ENCODE data around the gene VPS9D1.

VPS9D1 gene

DNA sequence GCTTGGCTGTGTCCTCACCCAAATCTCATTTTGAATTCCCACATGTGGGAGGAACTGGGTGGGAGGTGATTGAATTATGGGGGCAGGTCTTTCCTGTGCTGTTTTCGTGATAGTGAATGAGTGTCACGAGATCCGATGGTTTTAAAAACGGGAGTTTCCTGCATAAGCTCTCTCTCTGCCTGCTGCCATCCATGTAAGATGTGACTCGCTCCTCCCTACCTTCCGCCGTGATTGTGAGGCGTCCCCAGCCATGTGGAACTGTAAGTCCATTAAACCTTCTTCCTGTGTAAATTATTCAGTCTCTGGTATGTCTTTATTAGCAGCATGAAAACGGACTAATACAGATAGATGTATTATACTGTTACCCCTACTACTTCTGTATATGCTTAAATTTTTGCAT, 59.5 kb downstream of the VPS9D1 start:
- TF ChIP-seq, protein P1, sequence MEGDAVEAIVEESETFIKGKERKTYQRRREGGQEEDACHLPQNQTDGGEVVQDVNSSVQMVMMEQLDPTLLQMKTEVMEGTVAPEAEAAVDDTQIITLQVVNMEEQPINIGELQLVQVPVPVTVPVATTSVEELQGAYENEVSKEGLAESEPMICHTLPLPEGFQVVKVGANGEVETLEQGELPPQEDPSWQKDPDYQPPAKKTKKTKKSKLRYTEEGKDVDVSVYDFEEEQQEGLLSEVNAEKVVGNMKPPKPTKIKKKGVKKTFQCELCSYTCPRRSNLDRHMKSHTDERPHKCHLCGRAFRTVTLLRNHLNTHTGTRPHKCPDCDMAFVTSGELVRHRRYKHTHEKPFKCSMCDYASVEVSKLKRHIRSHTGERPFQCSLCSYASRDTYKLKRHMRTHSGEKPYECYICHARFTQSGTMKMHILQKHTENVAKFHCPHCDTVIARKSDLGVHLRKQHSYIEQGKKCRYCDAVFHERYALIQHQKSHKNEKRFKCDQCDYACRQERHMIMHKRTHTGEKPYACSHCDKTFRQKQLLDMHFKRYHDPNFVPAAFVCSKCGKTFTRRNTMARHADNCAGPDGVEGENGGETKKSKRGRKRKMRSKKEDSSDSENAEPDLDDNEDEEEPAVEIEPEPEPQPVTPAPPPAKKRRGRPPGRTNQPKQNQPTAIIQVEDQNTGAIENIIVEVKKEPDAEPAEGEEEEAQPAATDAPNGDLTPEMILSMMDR (IDR thresholded peaks at IDR 0.05; ENCODE audit: low read depth, low read length): no peak
- no peak for DNase-seq (ENCODE audit: low read depth in 2 of 2)
- H3K4me3 ChIP-seq (replicated peaks in 1 of 2; ENCODE audit: low read depth in 2 of 2, low read length in 2 of 2): no peak overlapping the region

DNA sequence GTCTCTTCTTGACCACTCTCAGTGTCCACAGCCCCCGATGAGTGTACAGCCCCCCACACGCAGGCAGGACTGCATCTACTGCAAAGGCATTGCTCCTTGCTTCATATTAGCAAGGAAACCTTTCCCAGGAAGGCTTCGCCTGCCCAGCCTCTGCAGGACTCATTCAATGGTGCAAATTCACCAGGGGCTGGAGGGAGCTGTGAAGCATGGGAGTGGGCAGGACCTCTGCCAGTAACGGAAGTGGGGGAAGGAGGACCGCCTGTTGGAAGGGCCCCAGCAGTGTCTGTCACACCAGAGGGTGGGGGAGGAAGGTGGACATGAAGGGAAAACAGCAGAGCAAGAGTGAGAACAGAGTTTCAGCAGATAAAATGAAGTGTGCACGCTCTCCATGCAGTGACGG, 60.6 kb downstream of the VPS9D1 start:
- no peak for DNase-seq (ENCODE audit: low read depth in 2 of 2)
- no peak overlapping the region for H3K4me3 ChIP-seq (replicated peaks in 1 of 2; ENCODE audit: low read depth in 2 of 2, low read length in 2 of 2)
- TF ChIP-seq, protein P1 (IDR thresholded peaks at IDR 0.05; ENCODE audit: low read depth, low read length): no peak

DNA sequence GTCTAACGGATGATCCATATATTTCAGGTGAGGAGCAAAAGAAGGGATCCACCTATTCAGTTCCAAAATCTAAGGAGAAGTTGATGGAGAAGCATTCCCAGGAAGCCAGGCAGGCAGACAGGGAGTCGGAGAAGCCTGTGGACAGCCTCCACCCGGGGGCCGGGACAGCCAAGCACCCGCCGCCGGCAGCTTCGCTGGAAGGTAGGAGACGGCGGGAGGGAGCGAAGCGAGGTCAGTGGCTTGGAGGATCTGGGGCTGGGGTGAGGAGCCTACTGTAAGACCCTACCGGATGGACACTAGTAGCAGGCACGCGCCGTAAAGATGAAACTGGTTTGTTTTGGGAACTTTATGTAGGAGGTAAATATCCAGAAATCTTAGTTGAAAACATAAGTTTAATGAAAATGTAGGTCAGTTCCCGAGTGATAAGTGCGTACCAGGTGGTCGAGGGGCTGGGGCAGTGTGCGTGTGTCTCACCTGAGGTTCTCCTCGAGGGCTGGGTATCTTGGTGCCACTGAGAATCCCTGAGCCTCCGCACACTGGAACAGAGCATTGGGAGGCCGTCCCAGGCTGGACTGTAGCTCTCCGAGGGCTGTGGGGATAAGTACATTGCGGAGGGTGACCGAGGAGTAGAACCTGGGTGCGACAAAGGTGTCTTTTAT, 62.3 kb downstream of the VPS9D1 start:
- DNase-seq (ENCODE audit: low read depth in 2 of 2): peak in 1 of 2 donors; percentile 14
- H3K4me3 ChIP-seq (replicated peaks in 1 of 2; ENCODE audit: low read depth in 2 of 2, low read length in 2 of 2): peak overlapping the region; percentile 97 to 99
- TF ChIP-seq, protein P1 (IDR thresholded peaks at IDR 0.05; ENCODE audit: low read depth, low read length): no peak

DNA sequence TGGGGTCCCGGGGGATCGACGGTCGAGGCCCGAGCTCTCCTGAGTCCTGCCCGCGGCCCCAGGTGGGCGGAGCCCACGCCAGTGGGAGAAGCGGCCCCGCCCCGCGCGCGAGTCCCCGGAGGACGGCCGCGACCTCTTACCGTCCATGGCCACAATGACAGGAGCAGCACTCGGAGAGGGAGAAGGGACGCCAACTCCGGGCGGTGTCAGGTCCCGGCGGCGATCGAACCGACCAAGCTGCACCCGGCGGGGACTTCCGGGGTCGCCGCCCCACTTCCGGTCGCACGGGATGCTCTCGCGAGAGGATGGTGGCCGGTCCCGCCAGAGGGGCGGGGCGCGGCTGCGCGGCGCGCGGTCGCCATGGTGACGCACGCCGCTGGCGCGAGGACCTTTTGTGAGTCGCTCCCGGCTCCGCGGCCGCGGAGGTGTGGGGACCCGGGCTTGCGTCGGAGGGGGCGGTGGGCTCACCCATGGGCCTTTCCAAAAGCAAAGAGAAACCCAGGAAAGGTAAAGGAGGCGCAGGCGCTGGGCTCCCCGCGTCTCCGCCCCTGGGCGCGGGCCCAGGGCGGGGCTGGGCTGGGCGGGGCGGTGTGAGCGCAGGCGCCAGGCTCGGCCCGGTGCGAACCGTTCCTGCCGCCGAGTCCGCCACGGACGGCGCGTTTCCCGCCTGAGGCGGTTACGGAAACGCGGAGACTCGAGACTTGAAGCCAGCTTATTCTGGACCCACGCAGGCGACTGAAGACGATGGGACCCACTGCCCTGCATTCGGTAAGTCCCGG, 63.1 kb downstream of the VPS9D1 start, which contains the start of the genes CHMP1A and SPATA33:
Gene CHMP1A (minus strand): TSS at position 267 of the 779 bp plus-strand sequence. CDS start 120 bp downstream, at position 147.
Gene SPATA33 (plus strand): TSS at position 395 of the 779 bp plus-strand sequence. CDS start 76 bp downstream, at position 471.
- TF ChIP-seq, protein P1 (IDR thresholded peaks at IDR 0.05; ENCODE audit: low read depth, low read length): no peak
- H3K4me3 ChIP-seq (replicated peaks in 1 of 2; ENCODE audit: low read depth in 2 of 2, low read length in 2 of 2): peak within 1 kb of the TSS; percentile 97 to 99
- peak; percentile 86 to 89 for DNase-seq (ENCODE audit: low read depth in 2 of 2)

Data from cardiac fibroblast (primary cell).